ENCODE results near the gene CTSL. TPM values are rescaled to one million over a fixed set of nuclear protein-coding genes. Genes with fewer than 3 reads are reported as not detected.

CTSL gene
- total and polyA plus RNA-seq, 5 donors from 2014 or later, result 1.2 to 10.6 (median 2.8) TPM

DNA sequence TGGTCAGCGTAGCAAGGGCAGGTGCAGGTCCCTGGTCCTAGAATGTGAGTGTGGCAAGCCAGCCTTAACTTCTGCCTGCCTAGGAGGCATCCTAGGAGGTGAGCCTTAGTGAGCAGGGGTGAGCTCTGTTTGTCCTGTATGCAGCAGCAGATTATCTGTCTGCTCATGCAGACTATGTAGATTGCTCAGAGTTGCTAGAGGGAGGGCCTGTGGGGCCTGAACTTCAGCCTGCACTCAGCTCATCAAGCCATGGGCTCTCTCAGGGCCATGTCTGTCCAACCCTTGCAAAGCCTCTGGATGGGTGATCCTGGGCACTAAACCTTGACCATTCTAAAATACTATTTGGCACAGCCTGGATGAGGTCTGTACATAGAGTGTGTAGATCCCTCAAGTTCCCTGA is 8.5 kb upstream of the CTSL start:
- H3K36me3 ChIP-seq (ENCODE audit: control insufficient read depth, insufficient read depth, low read length), result no peaks in the 10 kb centered on the region
- Mint-ChIP-seq H3K27ac (peak overlapping the region in 1 of 3 donors; percentile 54), H3K4me1 (peaks cover 5 to 10% (median 6%) of the 10 kb centered on the region in 4 donors), H3K36me3 (no peaks in the 10 kb centered on the region), H3K4me3 (no peak overlapping the region), H3K9me3 (peaks cover 0 to 3% (median 0%) of the 10 kb centered on the region in 7 donors), H3K27me3 (peaks cover 18% of the 10 kb centered on the region)
- H3K4me3 ChIP-seq (ENCODE audit: low read depth, low read length), result no peak overlapping the region
- no peaks in the 10 kb centered on the region for H3K9me3 ChIP-seq (ENCODE audit: control insufficient read depth in 2 of 2, low read length in 2 of 2)
- no peak overlapping the region for H3K27ac ChIP-seq (ENCODE audit: insufficient read depth, low read length, poor library complexity, severe bottlenecking)
- no peak for DNase-seq
- peak in 1 of 2 donors; percentile 21 for ATAC-seq (ENCODE audit: low read depth in 2 of 2)
- no peaks in the 10 kb centered on the region for H3K4me1 ChIP-seq (ENCODE audit: control insufficient read depth, insufficient read depth, low read length, poor library complexity, severe bottlenecking)
- no peaks in the 10 kb centered on the region for H3K27me3 ChIP-seq (ENCODE audit: control insufficient read depth, insufficient read depth, low read length)

DNA sequence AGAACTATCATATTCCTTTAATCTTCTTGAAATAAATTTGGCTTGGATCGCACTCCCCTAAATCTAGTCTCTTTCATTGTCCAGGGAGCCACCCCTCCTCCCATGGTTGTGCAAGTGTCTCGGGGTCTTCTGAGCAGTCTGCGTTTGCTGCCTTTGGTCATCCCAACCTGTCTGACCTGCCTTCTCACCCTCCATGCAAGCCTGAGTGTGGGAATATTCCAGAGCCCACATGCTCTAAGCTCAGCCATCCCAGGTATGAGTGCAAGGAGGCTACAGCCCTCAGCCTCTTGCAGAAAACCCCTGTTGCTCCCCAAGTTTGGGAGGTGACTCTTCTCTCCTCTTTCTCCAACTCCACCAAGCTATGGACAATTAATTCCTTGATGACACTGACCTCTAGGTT is 7.7 kb upstream of the CTSL start:
- no peaks in the 10 kb centered on the region for H3K36me3 Mint-ChIP-seq
- H3K27ac Mint-ChIP-seq, result no peak overlapping the region
- no peak overlapping the region for H3K4me3 Mint-ChIP-seq
- Histone ChIP-seq H3K27ac (ENCODE audit: insufficient read depth, low read length, poor library complexity, severe bottlenecking) (no peak overlapping the region), H3K4me3 (ENCODE audit: low read depth, low read length) (no peak overlapping the region), H3K4me1 (ENCODE audit: control insufficient read depth, insufficient read depth, low read length, poor library complexity, severe bottlenecking) (no peaks in the 10 kb centered on the region), H3K36me3 (ENCODE audit: control insufficient read depth, insufficient read depth, low read length) (no peaks in the 10 kb centered on the region), H3K27me3 (ENCODE audit: control insufficient read depth, insufficient read depth, low read length) (no peaks in the 10 kb centered on the region), H3K9me3 (ENCODE audit: control insufficient read depth in 2 of 2, low read length in 2 of 2) (no peaks in the 10 kb centered on the region)
- DNase-seq (no peak), ATAC-seq (ENCODE audit: low read depth in 2 of 2) (no peak)
- peaks cover 2 to 5% (median 4%) of the 10 kb centered on the region in 4 donors for H3K4me1 Mint-ChIP-seq
- peaks cover 0 to 1% (median 0%) of the 10 kb centered on the region in 7 donors for H3K9me3 Mint-ChIP-seq
- H3K27me3 Mint-ChIP-seq, result peaks cover 12% of the 10 kb centered on the region

DNA sequence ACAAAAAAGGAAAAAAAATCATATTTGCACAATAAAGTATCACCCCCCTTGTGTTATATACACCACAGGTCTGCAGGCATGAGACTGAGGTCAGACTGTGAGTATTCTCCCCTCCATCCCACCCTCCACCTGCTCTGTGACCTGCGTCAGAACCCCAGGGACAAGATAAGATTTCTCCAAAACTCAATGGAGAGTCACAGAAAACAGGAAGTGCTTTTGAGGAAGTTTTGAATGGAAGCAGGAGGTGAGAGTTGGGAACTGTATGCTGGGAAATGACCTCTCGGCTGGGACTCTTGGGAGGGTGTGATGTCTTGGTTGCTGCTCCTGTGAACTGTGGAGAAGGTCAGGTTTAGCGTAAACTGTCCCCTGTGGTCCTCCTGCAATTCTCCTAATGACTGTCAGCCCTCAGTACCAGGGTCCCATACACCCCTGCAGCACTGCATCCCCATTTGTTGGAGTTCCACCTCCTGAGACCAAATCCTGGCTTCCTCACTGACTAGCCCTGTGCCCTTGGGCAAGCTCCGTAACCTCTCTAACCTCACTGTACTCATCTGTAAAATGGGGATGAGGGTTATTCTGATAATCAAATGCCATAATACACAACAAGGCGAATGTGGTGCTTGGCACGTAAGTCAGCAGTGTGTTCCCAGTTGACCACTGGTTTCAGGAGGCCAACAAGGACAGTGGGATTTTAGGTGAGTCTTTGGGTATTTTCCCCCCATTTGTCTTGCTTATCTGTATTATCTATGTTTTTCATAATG is 6.9 kb upstream of the CTSL start:
- H3K36me3 ChIP-seq (ENCODE audit: control insufficient read depth, insufficient read depth, low read length), result no peaks in the 10 kb centered on the region
- peaks cover 0 to 1% (median 0%) of the 10 kb centered on the region in 7 donors for H3K9me3 Mint-ChIP-seq
- H3K4me3 ChIP-seq (ENCODE audit: low read depth, low read length), result no peak overlapping the region
- H3K9me3 ChIP-seq (ENCODE audit: control insufficient read depth in 2 of 2, low read length in 2 of 2), result no peaks in the 10 kb centered on the region
- H3K4me1 Mint-ChIP-seq, result peaks cover 0 to 2% (median under 1%) of the 10 kb centered on the region in 4 donors
- H3K4me1 ChIP-seq (ENCODE audit: control insufficient read depth, insufficient read depth, low read length, poor library complexity, severe bottlenecking), result no peaks in the 10 kb centered on the region
- no peak overlapping the region for H3K27ac ChIP-seq (ENCODE audit: insufficient read depth, low read length, poor library complexity, severe bottlenecking)
- no peak overlapping the region for H3K4me3 Mint-ChIP-seq
- H3K36me3 Mint-ChIP-seq, result no peaks in the 10 kb centered on the region
- peaks cover 12% of the 10 kb centered on the region for H3K27me3 Mint-ChIP-seq
- H3K27me3 ChIP-seq (ENCODE audit: control insufficient read depth, insufficient read depth, low read length), result no peaks in the 10 kb centered on the region
- DNase-seq (no peak), ATAC-seq (ENCODE audit: low read depth in 2 of 2) (no peak)
- no peak overlapping the region for H3K27ac Mint-ChIP-seq

DNA sequence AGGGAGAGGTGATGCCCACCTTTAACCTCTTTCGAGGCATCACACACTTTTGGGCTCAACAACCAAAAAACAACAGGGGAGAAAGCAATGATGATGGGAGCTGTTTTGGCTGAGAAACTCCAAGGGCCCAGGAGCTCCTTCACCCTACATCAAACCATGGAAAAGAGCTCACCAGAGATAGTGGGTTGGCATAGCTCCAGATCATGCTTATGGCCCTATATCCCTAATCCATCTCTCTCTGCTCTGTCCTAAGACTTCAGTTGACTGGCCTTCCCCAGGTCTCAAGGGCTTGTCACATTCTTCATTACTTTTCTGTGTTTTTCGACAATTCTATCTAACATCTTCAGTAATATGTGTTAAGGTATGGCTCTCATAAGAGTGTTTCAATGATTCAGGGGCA is 5.7 kb upstream of the CTSL start:
- no peak overlapping the region for H3K4me3 Mint-ChIP-seq
- no peaks in the 10 kb centered on the region for H3K27me3 ChIP-seq (ENCODE audit: control insufficient read depth, insufficient read depth, low read length)
- peaks cover 0 to 1% (median 0%) of the 10 kb centered on the region in 7 donors for H3K9me3 Mint-ChIP-seq
- no peaks in the 10 kb centered on the region for H3K36me3 Mint-ChIP-seq
- H3K27ac Mint-ChIP-seq, result no peak overlapping the region
- H3K4me1 ChIP-seq (ENCODE audit: control insufficient read depth, insufficient read depth, low read length, poor library complexity, severe bottlenecking), result no peaks in the 10 kb centered on the region
- H3K27ac ChIP-seq (ENCODE audit: insufficient read depth, low read length, poor library complexity, severe bottlenecking), result no peak overlapping the region
- H3K4me1 Mint-ChIP-seq, result peaks cover 0 to under 1% (median 0%) of the 10 kb centered on the region in 4 donors
- no peaks in the 10 kb centered on the region for H3K36me3 ChIP-seq (ENCODE audit: control insufficient read depth, insufficient read depth, low read length)
- ATAC-seq (ENCODE audit: low read depth in 2 of 2) (no peak), DNase-seq (no peak)
- H3K9me3 ChIP-seq (ENCODE audit: control insufficient read depth in 2 of 2, low read length in 2 of 2), result no peaks in the 10 kb centered on the region
- H3K4me3 ChIP-seq (ENCODE audit: low read depth, low read length), result no peak overlapping the region
- H3K27me3 Mint-ChIP-seq, result peaks cover 17% of the 10 kb centered on the region

DNA sequence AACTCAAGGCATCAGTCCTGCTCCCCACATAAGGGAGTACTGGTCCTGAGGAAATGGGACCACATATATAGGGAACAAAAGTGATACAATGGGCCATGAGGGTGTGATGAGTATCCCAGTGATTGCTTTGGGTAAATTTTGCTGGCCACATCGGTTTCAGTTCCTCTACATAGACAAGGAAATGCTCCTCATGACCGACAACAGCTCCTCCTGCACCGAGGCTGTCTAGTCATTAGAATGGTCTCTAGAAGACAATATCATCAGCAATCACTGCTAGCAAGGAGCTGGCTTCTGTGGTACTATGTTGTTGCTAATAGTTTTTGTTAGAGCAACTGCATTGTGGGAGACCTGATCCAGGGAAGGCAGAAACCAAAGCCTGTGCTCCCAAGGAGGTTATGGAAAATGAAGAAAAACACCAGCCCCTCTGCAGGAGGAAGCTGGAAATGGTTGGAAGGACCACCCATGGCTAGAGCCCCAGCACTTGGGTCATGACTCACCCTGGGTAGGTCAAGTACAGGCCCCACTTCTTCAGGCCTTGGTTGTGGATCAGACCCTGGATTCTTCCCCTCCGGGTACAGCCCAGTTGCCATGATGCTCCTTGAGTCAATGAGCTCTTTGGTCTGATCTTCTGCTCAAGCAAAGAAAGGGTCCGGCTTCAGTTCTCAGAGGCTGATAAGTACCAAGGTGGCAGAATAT is 3.4 kb upstream of the CTSL start:
- Histone ChIP-seq H3K4me1 (ENCODE audit: control insufficient read depth, insufficient read depth, low read length, poor library complexity, severe bottlenecking) (peaks cover 8% of the 10 kb centered on the region), H3K36me3 (ENCODE audit: control insufficient read depth, insufficient read depth, low read length) (no peaks in the 10 kb centered on the region), H3K9me3 (ENCODE audit: control insufficient read depth in 2 of 2, low read length in 2 of 2) (no peaks in the 10 kb centered on the region), H3K27ac (ENCODE audit: insufficient read depth, low read length, poor library complexity, severe bottlenecking) (no peak overlapping the region), H3K27me3 (ENCODE audit: control insufficient read depth, insufficient read depth, low read length) (peaks cover 4% of the 10 kb centered on the region), H3K4me3 (ENCODE audit: low read depth, low read length) (no peak overlapping the region)
- H3K9me3 Mint-ChIP-seq, result peaks cover 0 to 2% (median 0%) of the 10 kb centered on the region in 7 donors
- no peaks in the 10 kb centered on the region for H3K36me3 Mint-ChIP-seq
- no peak for DNase-seq
- no peak for ATAC-seq (ENCODE audit: low read depth in 2 of 2)
- no peak overlapping the region for H3K4me3 Mint-ChIP-seq
- H3K27me3 Mint-ChIP-seq, result peaks cover 16% of the 10 kb centered on the region
- peak overlapping the region in 1 of 3 donors; percentile 76 for H3K27ac Mint-ChIP-seq
- peaks cover 0 to 12% (median 0%) of the 10 kb centered on the region in 4 donors for H3K4me1 Mint-ChIP-seq

DNA sequence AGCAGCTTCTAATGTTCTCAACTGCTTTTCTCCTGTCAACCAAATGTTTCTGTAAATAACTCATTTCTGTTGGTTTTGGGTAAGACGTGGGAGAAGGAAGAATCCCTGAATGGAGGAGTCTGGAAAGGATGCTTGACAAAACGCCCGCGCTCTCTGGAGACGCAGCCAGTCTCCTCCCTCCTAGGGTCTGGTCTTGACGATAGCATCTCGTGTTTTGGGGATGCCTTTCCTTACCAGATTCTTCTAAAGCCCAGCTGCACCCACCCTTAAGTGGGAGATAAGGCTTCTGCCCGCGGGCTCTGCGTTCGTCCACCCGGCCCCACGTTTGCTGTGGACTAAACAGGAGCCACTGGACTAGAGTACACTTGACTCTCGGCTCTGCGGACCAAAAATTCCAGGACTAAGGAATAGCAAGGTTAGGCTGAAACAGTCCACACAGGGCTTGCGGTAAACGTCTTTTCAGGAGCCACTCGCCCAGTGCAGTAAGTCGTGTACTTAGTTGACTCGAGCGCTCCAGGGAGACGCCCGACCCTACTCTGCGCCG is 491 bp upstream of the CTSL start:
- peak overlapping the region in 2 of 3 donors; percentile 85 to 91 for H3K27ac Mint-ChIP-seq
- H3K4me1 Mint-ChIP-seq, result peaks cover 0 to 27% (median under 1%) of the 10 kb centered on the region in 4 donors
- H3K27me3 Mint-ChIP-seq, result peaks cover 16% of the 10 kb centered on the region
- Histone ChIP-seq H3K4me3 (ENCODE audit: low read depth, low read length) (no peak overlapping the region), H3K9me3 (ENCODE audit: control insufficient read depth in 2 of 2, low read length in 2 of 2) (no peaks in the 10 kb centered on the region), H3K27me3 (ENCODE audit: control insufficient read depth, insufficient read depth, low read length) (peaks cover 4% of the 10 kb centered on the region), H3K27ac (ENCODE audit: insufficient read depth, low read length, poor library complexity, severe bottlenecking) (no peak overlapping the region), H3K4me1 (ENCODE audit: control insufficient read depth, insufficient read depth, low read length, poor library complexity, severe bottlenecking) (peaks cover 8% of the 10 kb centered on the region), H3K36me3 (ENCODE audit: control insufficient read depth, insufficient read depth, low read length) (no peaks in the 10 kb centered on the region)
- H3K4me3 Mint-ChIP-seq, result peak overlapping the region in 3 of 4 donors; percentile 80 to 92 (median 82)
- H3K36me3 Mint-ChIP-seq, result no peaks in the 10 kb centered on the region
- ATAC-seq (ENCODE audit: low read depth in 2 of 2) (no peak), DNase-seq (no peak)
- H3K9me3 Mint-ChIP-seq, result peaks cover 0 to 2% (median 0%) of the 10 kb centered on the region in 7 donors

DNA sequence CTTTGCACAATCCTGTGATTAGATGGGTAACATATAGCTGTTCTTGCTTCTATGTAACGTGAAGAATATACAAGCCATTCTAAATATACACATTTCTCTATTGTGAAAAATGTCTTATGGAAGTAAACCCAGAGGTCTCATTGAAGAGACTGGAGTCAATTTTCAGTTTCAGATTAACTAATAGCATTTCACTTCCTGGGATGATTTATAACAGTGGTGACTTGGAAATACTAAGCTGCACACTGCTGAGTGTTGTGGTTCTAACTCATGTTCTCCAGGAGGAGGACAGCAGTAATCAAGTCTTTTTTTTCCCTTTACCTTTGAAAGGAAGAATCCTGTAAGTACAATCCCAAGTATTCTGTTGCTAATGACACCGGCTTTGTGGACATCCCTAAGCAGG is 3.3 kb downstream of the CTSL start:
- Mint-ChIP-seq H3K9me3 (peaks cover 0 to 2% (median 0%) of the 10 kb centered on the region in 7 donors), H3K27ac (no peak overlapping the region), H3K36me3 (peaks cover 3% of the 10 kb centered on the region), H3K27me3 (peaks cover 8% of the 10 kb centered on the region), H3K4me3 (no peak overlapping the region), H3K4me1 (peaks cover 0 to 27% (median under 1%) of the 10 kb centered on the region in 4 donors)
- Histone ChIP-seq H3K9me3 (ENCODE audit: control insufficient read depth in 2 of 2, low read length in 2 of 2) (no peaks in the 10 kb centered on the region), H3K27ac (ENCODE audit: insufficient read depth, low read length, poor library complexity, severe bottlenecking) (no peak overlapping the region), H3K36me3 (ENCODE audit: control insufficient read depth, insufficient read depth, low read length) (no peaks in the 10 kb centered on the region), H3K27me3 (ENCODE audit: control insufficient read depth, insufficient read depth, low read length) (peaks cover 4% of the 10 kb centered on the region), H3K4me3 (ENCODE audit: low read depth, low read length) (no peak overlapping the region), H3K4me1 (ENCODE audit: control insufficient read depth, insufficient read depth, low read length, poor library complexity, severe bottlenecking) (peaks cover 8% of the 10 kb centered on the region)
- ATAC-seq (ENCODE audit: low read depth in 2 of 2) (no peak), DNase-seq (no peak)
